AG09319 (cell line): Measurements from ENCODE around the gene AIFM3.
"Not testable (repeated sequence)": the region's sequence is repeated elsewhere in the genome, so short reads cannot be mapped to it uniquely, and the experiment has no call there.

ENCODE experiments used
- DNase-seq: peaks from one replicate; pipeline ENCODE4 v3.0.0-alpha.2; 2010; ENCODE audit warnings: low read depth; ENCODE audit errors: extremely low read depth
- TF ChIP-seq, protein P1 (sequence below): IDR thresholded peaks from 2 replicates; pipeline ENCODE4 v1.5.1; 2011; ENCODE audit warnings: low read depth, mild to moderate bottlenecking, inconsistent platforms, low read length, moderate library complexity

Gene AIFM3

DNA sequence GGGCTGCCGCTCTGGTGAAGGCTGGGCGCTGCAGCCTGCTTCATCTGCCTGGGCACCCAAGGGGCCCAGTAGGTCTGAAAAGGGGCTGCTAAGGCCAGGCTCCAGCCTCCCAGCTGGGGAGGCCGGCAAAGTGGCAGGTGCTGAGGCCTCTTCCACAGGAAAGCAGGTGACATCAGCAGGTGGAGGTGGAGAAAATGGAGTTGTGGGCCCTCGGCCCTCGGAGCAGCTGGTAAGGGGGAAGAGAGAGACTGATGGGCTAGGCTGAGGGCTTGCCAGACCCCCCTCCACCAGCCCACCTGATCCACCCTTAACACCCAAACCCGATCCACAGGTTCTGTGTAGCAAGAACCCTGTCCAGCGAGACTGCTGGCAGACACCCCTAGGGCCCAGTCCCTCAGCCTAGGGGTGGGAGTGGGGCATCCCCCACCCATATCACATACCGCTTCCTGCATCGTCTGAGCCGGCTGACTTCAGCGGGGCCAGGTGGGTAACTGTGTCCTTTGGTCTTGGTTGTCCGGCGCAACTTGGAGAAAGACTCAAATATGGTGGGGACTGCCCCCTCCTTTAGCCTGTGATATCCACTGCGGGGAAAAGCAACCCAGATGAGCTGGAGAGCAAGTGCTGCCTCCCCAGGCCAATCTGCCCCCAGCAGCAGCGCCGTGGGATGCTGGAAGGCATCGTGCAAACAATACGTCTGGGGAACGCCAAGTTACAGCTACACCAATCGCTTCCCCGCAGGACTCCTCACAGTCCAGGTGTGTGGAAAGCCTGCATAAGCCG, 33.3 kb downstream of the AIFM3 start:
- TF ChIP-seq, protein P1, sequence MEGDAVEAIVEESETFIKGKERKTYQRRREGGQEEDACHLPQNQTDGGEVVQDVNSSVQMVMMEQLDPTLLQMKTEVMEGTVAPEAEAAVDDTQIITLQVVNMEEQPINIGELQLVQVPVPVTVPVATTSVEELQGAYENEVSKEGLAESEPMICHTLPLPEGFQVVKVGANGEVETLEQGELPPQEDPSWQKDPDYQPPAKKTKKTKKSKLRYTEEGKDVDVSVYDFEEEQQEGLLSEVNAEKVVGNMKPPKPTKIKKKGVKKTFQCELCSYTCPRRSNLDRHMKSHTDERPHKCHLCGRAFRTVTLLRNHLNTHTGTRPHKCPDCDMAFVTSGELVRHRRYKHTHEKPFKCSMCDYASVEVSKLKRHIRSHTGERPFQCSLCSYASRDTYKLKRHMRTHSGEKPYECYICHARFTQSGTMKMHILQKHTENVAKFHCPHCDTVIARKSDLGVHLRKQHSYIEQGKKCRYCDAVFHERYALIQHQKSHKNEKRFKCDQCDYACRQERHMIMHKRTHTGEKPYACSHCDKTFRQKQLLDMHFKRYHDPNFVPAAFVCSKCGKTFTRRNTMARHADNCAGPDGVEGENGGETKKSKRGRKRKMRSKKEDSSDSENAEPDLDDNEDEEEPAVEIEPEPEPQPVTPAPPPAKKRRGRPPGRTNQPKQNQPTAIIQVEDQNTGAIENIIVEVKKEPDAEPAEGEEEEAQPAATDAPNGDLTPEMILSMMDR, result no peak

DNA sequence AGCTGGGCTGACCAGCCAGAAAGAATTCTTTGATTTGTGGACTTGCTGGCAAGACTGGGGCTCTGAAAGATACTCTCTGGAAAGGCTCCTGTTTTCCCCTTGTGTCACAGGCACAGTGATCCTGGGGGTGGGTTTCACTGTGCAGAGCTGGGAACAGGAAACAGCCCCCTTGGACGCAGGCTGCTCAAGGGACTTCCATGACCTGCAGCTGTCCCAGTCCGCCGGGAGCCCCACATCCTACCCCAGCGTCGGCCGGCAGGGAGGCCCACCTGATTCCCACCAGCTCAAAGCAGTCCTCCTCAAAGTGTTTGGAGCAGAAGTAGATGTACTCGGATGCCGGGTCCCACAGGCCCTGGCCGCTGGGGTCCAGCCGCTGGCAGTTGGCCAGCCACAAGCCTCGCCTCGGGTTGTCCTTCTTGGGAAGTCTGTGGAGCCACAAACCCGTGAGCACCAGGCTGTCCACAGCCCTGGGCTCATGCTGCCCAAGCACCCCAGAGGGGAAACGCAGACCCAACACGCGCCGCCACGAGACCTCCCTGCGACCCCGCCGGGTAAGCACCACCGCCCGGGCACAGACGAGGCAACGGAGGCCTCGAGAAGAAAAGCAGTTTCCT, 34.0 kb downstream of the AIFM3 start:
- TF ChIP-seq, protein P1, result no peak
- no peak for DNase-seq

More for the DNA sequence above, 33.3 kb downstream of the AIFM3 start:
- no peak for DNase-seq

DNA sequence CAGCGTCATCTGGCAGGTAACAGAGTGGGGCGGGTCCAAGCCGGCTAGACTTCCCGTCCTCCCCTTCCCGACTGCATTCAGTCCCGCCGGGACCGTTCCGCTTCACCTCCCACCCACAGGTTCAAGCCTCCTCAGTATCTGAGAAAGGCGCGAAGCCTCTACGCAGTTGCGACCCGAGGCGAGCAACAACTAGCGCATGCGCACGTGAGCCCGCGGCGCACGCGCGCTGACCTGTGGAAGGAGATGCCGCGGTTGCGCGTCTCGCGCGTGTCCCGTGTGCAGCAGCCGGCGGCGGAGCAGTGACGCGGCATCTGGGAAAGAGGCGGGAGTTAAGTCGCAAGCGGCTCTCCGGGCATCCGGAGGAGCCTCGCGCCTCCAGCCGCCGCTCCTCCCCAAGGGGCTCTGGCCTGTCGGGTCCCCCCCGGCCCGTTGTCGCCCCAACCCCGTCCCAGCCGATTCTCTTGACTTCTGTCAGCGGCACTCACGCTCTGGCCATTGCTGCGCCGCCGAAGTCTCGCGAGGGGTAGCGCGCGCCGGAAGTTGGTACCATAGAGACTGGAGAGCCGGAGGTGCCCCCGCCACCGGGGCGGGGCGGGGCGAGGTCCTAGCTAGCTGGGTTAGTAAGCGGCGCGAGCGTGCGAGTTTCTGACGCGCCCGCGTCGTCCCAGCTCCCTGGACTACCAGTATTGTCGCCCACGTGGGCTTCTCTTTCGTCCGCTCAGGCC, 34.7 kb downstream of the AIFM3 start, which contains the start of gene THAP7:
Gene THAP7 (minus strand): TSS at position 518 of the 725 bp plus-strand sequence. CDS start 207 bp downstream, at position 311.
- peak; percentile 84 for DNase-seq
- TF ChIP-seq, protein P1, result no peak

DNA sequence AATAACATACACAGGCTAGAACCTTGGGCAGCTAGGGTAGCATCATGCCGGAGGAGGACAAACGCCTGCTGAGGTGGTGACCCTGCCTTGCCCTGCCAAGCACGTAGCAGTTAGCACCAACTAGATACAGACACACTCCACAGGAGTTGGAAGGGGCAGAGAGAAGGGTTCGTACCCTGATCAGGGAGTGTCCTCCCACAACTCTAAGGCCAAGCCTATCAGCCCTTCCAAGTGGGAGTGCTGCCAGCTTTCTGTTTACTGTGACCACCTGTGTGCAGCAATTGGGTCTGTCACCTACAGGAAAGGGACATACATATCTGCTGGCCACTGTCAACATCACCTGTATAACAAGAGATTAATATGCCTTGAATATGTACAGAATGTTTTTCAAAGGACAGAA, 36.7 kb downstream of the AIFM3 start:
- DNase-seq, result no peak
- TF ChIP-seq, protein P1, result no peak

DNA sequence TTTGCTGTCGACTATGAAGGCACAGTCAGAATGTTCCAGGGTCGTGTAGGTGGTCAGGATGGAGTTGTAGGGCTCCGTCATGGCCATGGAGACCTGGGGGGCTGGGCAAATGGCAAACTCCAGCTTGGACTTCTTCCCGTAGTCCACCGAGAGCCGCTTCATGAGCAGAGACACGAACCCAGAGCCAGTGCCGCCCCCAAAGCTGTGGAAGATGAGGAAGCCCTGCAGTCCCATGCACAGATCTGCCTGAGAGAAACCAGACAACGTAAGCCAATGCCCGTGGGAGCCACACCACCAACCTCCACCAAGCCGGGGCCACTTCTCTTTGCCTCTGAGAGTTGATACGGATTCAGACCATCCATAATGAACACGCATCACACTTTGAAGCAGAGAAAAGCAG, 42.2 kb downstream of the AIFM3 start:
- DNase-seq, result not testable (repeated sequence)

DNA sequence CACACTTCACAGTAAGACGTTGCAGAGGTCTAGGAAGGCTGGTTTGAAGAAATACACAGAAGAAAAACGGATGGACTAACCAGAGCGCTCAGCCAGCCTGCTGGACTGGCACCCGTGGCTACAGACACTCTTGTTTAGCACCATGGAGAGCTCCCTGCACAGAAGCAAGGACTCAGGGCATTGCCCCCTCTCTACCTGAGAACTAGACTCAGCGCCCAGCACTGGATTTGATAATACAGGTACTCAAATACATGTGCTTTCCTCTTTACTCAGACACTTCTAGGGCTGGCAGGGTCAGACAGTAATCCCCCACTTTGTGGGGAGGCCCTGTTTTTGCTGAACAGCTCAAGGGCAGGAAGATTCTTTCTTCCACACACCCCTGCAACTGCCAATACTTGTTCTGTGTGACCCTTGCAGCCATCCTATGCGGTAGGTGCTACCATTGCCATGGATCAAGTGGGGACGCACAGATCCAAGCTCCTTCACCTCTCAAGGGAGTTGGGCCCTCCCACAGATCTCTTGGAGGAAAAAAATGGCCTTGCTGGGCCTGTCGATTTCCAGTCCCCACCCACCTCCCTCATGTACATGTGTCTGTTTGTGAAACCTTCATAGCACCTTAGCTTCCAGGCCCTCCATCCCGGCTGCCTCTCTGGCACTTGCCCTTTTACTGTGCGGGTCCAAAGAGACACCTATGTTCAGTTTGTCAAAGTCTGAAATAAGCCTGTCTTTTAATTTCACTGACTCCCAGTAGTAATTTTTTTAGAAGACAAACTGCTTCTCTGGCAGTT, 42.8 kb downstream of the AIFM3 start:
- TF ChIP-seq, protein P1, result no peak
- no peak for DNase-seq

DNA sequence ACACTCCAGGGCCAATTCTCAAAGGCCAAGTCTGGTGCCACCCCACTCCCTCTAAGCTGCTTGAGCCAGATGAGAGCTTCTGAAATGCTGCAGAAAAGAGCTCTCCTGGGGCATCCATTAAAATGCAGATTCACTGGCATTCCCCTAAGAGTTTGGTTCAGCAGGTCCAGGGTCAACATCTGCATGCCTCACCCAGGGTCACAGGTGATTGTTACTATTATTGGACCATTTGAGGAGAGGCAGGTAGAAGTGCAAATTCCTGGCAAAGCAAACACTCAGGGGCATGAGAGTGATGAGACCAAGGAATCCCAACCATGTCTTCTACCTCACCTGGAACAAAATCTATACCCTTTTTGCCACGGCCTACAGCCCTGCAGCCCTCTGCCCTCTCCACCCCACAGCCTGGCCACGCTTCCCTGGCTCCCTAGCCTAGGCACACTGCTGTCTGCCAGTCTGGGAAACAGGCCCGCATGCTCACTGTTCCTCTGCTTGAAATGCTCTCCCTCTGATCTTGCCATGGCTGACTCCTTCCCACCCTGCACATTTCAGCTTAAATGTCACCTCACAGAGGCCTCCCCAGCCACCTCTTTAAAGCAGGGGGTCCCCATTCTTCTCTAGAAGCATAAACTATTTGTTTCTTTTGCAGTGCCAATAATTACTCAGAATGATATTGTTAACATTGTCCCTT, 43.5 kb downstream of the AIFM3 start:
- TF ChIP-seq, protein P1, result no peak
- DNase-seq, result no peak
